Activated naive CD8-positive, alpha-beta T cell treated with anti-CD3 and anti-CD28 coated beads, Interleukin-2, amount 10 ng/mL, durations not matched to agents 7 days and 5 days (primary cell): ENCODE results near the gene RRM2. TPM values are rescaled to one million over a fixed set of nuclear protein-coding genes. Genes with fewer than 3 reads are reported as not detected.

Experiments used
- ATAC-seq: fragments of 150-1000 bp; cut with Tn5 transposase; one replicate; pipeline ENCODE4 v1.10.0; 2021; ENCODE audit warnings: low read depth, moderate library complexity
- POLR2A ChIA-PET: fragments of 350-600 bp; sonication (Branson Sonifier 250); formaldehyde crosslinking; loops from one replicate; lab custom pipeline; 2021; ENCODE audit warnings: antibody characterized with exemption; lab: Charles Lee
- DNase-seq: peaks from one replicate; pipeline ENCODE4 v3.0.0; 2021
- H3K27ac Mint-ChIP-seq: one replicate; pipeline ENCODE4 v1.8.0; 2022; ENCODE audit warnings: mild to moderate bottlenecking, mixed read lengths
- H3K27me3 Mint-ChIP-seq: one replicate; pipeline ENCODE4 v1.8.0; 2022; ENCODE audit warnings: mild to moderate bottlenecking, moderate library complexity, mixed read lengths
- H3K36me3 Mint-ChIP-seq: one replicate; pipeline ENCODE4 v1.8.0; 2021; ENCODE audit warnings: mild to moderate bottlenecking, mixed read lengths
- H3K4me1 Mint-ChIP-seq: one replicate; pipeline ENCODE4 v1.8.0; 2021; ENCODE audit warnings: mixed read lengths
- H3K4me3 Mint-ChIP-seq: one replicate; pipeline ENCODE4 v1.8.0; 2022; ENCODE audit warnings: mild to moderate bottlenecking, moderate library complexity, mixed read lengths
- H3K9me3 Mint-ChIP-seq: one replicate; pipeline ENCODE4 v1.8.0; 2021; ENCODE audit warnings: mixed read lengths
- total RNA-seq, 2 experiments: library from RNA; stranded (reverse); gene quantifications; one replicate each; pipeline ENCODE4 v1.2.3, GENCODE V29; 2021

Gene RRM2
- total RNA-seq, 2 experiments from 2014 or later: 320 to 355 TPM

DNA sequence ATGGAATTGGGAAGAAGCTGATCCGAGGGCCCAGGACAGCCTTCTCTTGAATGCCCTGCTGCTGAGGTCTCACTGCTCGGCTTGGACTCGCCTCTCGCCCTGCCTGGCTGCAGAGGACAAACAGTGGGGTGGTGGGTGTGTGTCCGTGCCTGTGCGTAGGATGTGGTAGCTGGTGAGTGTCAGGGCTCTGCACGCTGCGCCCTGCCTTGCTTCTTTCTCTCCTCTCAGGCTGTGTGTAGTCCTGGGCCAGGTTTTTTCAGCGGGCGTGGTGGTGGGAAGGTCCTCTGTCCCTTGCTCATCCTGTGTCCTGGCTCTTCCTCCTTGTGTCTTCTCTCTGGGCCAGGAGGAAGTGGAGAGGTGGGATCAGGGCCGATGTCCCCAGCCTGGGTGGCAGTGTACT is 44.8 kb downstream of the RRM2 start:
- no peaks in the 10 kb centered on the region for H3K9me3 Mint-ChIP-seq
- H3K4me1 Mint-ChIP-seq: peaks cover 3% of the 10 kb centered on the region
- ATAC-seq (no peak), DNase-seq (no peak)
- POLR2A ChIA-PET: no interaction called here
- H3K27ac Mint-ChIP-seq: no peak overlapping the region
- H3K27me3 Mint-ChIP-seq: no peaks in the 10 kb centered on the region
- H3K4me3 Mint-ChIP-seq: no peak overlapping the region
- peaks cover 6% of the 10 kb centered on the region for H3K36me3 Mint-ChIP-seq

GRCh38 chr2:10168221-10168620 is 45.7 kb downstream of the RRM2 start:
- Mint-ChIP-seq H3K27me3 (no peaks in the 10 kb centered on the region), H3K36me3 (peaks cover 7% of the 10 kb centered on the region), H3K4me3 (no peak overlapping the region), H3K9me3 (no peaks in the 10 kb centered on the region), H3K27ac (no peak overlapping the region), H3K4me1 (peaks cover 3% of the 10 kb centered on the region)
- POLR2A ChIA-PET: no interaction called here
- ATAC-seq (no peak), DNase-seq (no peak)

- Mint-ChIP-seq H3K27me3 (no peaks in the 10 kb centered on the region), H3K36me3 (peaks cover 9% of the 10 kb centered on the region), H3K9me3 (no peaks in the 10 kb centered on the region), H3K4me3 (no peak overlapping the region), H3K4me1 (peaks cover 2% of the 10 kb centered on the region), H3K27ac (no peak overlapping the region)
- DNase-seq: no peak
- ATAC-seq: no peak
- POLR2A ChIA-PET: no interaction called here
These were observed 46.6 kb downstream of the RRM2 start for GRCh38 chr2:10169053-10169578.

- Mint-ChIP-seq H3K9me3 (no peaks in the 10 kb centered on the region), H3K4me3 (no peak overlapping the region), H3K27ac (no peak overlapping the region), H3K4me1 (peaks cover 2% of the 10 kb centered on the region), H3K27me3 (no peaks in the 10 kb centered on the region), H3K36me3 (peaks cover 9% of the 10 kb centered on the region)
- POLR2A ChIA-PET: no interaction called here
- DNase-seq: no peak
- ATAC-seq: no peak
These were observed 47.0 kb downstream of the RRM2 start for GRCh38 chr2:10169581-10169980.

DNA sequence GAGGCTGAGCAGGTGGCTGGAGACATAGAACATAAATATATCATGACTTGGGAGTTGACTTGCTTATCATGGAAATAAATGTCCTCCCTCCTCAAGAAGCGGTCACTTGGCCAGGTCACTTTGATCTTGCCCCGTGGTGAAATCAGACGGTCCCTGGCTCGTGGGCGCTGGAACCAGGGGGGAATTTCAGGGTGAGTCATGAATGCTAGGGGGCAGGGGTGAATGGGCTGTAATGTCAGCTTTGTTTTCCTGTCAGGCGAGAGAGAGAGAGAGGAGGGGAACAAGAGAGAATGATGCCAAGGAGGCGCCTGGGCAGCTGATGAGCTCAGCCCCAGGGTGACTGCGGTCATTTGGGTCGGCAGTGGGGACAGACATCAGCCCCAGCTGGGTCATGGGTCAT is 47.7 kb downstream of the RRM2 start:
- Mint-ChIP-seq H3K4me3 (no peak overlapping the region), H3K36me3 (peaks cover 11% of the 10 kb centered on the region), H3K9me3 (no peaks in the 10 kb centered on the region), H3K27me3 (no peaks in the 10 kb centered on the region), H3K27ac (no peak overlapping the region), H3K4me1 (peaks cover 2% of the 10 kb centered on the region)
- no peak for DNase-seq
- no peak for ATAC-seq
- POLR2A ChIA-PET: no interaction called here

DNA sequence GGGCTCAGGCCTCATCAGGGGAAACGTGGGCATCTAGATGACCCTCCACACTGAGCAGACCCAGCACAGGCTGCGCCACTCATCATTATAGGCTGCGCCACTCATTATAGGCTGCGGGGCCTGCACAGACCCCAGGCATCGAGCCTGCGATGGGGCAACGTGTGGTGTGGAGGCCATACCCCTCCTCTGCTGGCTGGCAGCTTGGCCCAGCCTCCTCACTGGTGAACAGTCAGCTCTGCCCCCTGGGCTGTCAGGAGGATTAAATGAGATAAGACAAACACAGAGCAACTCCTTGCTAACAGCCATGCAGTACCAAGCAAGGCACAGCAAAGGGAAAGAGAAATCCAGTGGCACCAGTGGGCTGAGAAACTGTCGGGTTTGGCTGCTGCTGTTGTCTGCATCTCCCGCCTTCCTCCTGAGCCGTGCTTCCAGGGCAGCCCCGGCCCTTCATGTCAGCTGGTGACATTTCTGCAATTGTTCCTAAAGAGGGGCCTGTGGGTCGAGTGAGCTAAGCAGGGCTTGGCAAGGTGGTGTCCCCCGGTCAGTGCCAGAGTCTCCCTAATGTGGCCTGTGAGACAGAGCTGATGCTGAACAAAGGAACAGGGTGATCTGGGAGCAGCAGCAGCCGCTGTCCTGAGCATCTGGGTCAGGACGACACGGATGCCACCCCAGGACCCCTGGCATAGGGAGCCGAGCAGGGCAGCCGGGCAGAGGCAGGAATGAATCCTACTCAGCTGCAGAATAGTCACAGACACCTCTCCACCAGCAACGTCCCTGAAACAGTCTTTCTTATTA is 48.7 kb downstream of the RRM2 start:
- Mint-ChIP-seq H3K27me3 (no peaks in the 10 kb centered on the region), H3K4me3 (no peak overlapping the region), H3K4me1 (peaks cover 2% of the 10 kb centered on the region), H3K9me3 (no peaks in the 10 kb centered on the region), H3K36me3 (peaks cover 14% of the 10 kb centered on the region), H3K27ac (no peak overlapping the region)
- ATAC-seq (peak; percentile 14), DNase-seq (no peak)
- POLR2A ChIA-PET: no interaction called here

- peaks cover 16% of the 10 kb centered on the region for H3K36me3 Mint-ChIP-seq
- H3K4me3 Mint-ChIP-seq: no peak overlapping the region
- H3K4me1 Mint-ChIP-seq: peaks cover 2% of the 10 kb centered on the region
- ATAC-seq (no peak), DNase-seq (no peak)
- H3K9me3 Mint-ChIP-seq: no peaks in the 10 kb centered on the region
- H3K27ac Mint-ChIP-seq: no peak overlapping the region
- POLR2A ChIA-PET: no interaction called here
- no peaks in the 10 kb centered on the region for H3K27me3 Mint-ChIP-seq
These were observed 49.7 kb downstream of the RRM2 start for GRCh38 chr2:10172033-10172871.

DNA sequence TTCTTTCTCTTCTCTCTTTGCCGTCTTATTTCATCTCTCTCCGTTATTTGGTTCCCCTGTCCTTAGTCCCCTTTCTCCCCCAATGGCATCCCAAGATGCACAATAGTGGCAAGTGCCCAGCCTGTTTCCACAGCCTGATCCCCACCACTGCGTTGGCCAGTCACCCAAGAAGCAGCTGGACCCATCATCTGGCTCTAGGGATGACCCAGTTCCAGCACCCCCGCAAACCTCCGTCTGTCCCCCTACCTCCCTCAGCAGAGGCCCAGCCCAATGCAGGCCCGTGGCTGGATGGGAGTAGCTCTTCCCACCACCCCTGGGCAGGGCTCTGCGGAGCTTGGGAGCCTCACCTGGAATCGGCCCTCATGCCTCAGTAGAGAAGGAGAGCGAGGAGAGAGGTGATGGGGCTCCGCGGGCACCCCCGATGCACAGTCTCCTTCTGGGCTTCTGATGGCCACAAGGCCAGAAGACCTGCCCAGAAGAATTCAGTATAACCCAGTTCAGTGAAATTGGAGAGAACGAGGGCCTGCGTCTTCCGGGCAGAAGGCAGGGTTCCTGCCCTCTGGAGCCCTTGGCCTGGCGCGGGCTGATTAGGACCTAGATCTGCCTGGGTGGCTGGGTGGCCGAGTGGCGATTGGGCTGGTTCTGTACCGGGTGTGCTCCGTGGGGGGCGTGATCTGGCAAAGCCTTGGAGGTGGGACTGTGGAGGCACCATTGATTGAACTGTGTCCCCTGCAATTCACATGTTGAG is 50.9 kb downstream of the RRM2 start:
- no peaks in the 10 kb centered on the region for H3K27me3 Mint-ChIP-seq
- H3K27ac Mint-ChIP-seq: no peak overlapping the region
- peaks cover 2% of the 10 kb centered on the region for H3K4me1 Mint-ChIP-seq
- H3K36me3 Mint-ChIP-seq: peaks cover 19% of the 10 kb centered on the region
- H3K9me3 Mint-ChIP-seq: no peaks in the 10 kb centered on the region
- ATAC-seq: no peak
- DNase-seq: no peak
- POLR2A ChIA-PET: no interaction called here
- no peak overlapping the region for H3K4me3 Mint-ChIP-seq

DNA sequence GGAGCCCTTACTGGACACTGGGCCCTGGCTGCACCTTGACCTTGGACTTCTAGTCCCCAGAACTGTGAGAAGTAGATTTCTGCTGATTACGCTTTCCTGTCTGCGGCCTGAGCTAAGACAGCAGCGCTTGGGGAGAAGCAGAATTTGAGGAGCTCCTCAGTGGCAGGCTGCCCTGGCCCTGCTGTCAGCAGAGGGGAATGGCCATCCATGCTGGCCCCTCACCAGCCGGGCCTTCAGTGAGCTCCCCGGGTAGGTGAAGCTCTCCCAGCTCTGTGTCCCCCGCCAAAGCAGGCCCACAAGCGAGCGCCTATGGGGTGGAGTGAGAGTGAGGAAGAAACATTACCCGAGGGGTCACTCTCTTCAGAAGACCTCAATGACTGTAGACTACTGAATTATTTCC is 51.6 kb downstream of the RRM2 start:
- no peaks in the 10 kb centered on the region for H3K27me3 Mint-ChIP-seq
- H3K4me3 Mint-ChIP-seq: no peak overlapping the region
- POLR2A ChIA-PET: interaction anchor here (0.8 kb wide), 1 partner anchor 18 kb away, joined by 3 read pairs; no protein-coding TSS in a partner anchor
- H3K27ac Mint-ChIP-seq: no peak overlapping the region
- H3K9me3 Mint-ChIP-seq: no peaks in the 10 kb centered on the region
- H3K4me1 Mint-ChIP-seq: no peaks in the 10 kb centered on the region
- ATAC-seq: no peak
- DNase-seq: no peak
- peaks cover 16% of the 10 kb centered on the region for H3K36me3 Mint-ChIP-seq

DNA sequence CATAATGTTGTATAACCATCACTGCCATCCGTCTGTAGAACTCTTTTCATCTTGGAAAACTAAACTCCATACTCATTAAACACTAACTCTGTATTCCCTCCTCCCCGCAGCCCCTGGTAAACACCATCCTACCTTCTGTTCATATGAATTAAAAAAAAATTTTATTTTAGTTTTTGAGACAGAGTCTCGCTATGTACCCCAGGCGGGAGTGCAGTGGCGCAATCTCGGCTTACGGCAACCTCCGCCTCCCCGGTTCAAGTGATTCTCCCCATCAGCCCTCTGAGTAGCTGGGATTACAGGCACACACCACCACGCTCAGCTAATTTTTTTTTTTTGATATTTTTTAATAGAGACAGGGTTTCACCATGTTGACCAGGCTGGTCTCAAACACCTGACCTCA is 52.9 kb downstream of the RRM2 start:
- DNase-seq: no peak
- POLR2A ChIA-PET: no interaction called here
- H3K36me3 Mint-ChIP-seq: peaks cover 21% of the 10 kb centered on the region
- H3K27ac Mint-ChIP-seq: no peak overlapping the region
- H3K4me1 Mint-ChIP-seq: no peaks in the 10 kb centered on the region
- H3K4me3 Mint-ChIP-seq: no peak overlapping the region
- no peak for ATAC-seq
- H3K27me3 Mint-ChIP-seq: no peaks in the 10 kb centered on the region
- no peaks in the 10 kb centered on the region for H3K9me3 Mint-ChIP-seq

DNA sequence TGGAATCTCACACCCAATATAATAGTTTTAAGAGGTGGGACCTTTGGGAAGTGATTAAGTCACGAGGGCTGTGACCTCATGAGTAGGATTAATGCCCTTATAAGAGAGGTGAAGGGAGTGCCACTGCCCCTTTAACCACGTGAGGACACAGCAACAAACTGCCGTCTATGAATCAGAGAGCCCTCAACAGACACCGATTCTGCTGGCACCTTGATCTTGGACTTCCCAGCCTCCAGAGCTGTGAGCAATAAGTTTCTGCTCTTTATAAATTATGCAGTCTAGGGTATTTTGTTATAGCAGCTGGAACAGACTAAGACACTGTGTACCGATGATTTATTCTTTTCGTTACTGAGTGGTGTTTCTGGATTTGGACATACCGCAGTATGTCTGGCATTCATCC is 56.2 kb downstream of the RRM2 start:
- peaks cover 32% of the 10 kb centered on the region for H3K36me3 Mint-ChIP-seq
- no peak for DNase-seq
- H3K4me1 Mint-ChIP-seq: no peaks in the 10 kb centered on the region
- H3K27ac Mint-ChIP-seq: no peak overlapping the region
- H3K4me3 Mint-ChIP-seq: no peak overlapping the region
- no peak for ATAC-seq
- H3K9me3 Mint-ChIP-seq: peaks cover 3% of the 10 kb centered on the region
- H3K27me3 Mint-ChIP-seq: no peaks in the 10 kb centered on the region
- POLR2A ChIA-PET: no interaction called here

DNA sequence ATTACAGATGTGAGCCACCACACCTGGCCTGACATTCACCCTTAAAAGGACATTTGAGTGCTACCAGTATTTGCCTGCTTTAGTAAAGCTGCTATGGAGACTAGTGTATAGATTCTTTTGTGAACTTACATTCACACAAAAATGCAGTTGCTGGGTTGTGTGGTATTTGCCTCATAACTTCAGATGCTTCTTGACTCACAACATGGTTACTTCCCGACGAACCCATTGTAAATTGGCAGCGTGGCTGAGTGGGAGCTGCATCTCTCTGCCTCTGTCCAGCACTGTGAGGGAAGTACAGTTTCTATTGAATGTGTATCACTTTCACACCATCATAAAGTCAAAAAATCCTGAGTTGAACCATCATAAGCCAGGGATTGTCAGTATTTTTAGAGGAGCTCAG is 56.9 kb downstream of the RRM2 start:
- H3K27ac Mint-ChIP-seq: no peak overlapping the region
- no peaks in the 10 kb centered on the region for H3K4me1 Mint-ChIP-seq
- no peak overlapping the region for H3K4me3 Mint-ChIP-seq
- no peaks in the 10 kb centered on the region for H3K27me3 Mint-ChIP-seq
- POLR2A ChIA-PET: no interaction called here
- ATAC-seq (no peak), DNase-seq (no peak)
- peaks cover 33% of the 10 kb centered on the region for H3K36me3 Mint-ChIP-seq
- H3K9me3 Mint-ChIP-seq: peaks cover 3% of the 10 kb centered on the region

DNA sequence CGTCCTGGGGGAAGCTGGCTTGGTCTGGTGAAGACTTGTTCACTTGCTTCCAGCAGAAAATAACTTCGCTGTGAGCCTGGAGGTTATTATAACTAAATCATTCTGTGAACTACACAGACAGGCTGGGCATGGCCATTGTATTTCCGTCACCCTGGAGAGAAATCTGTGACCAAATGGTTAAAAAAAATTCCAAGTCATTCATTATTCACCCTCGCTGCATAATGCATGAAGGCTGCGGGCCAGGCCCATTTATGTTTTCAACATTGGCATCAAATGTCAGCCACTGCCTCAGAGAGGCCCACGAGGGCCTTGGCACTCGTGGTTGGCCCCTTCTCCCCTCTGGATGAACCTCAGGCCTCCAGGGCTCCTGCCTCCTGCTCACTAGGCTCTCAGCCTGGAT is 57.7 kb downstream of the RRM2 start:
- peaks cover 32% of the 10 kb centered on the region for H3K36me3 Mint-ChIP-seq
- no peak overlapping the region for H3K27ac Mint-ChIP-seq
- no peak for ATAC-seq
- H3K4me1 Mint-ChIP-seq: no peaks in the 10 kb centered on the region
- POLR2A ChIA-PET: no interaction called here
- no peaks in the 10 kb centered on the region for H3K27me3 Mint-ChIP-seq
- peaks cover 3% of the 10 kb centered on the region for H3K9me3 Mint-ChIP-seq
- H3K4me3 Mint-ChIP-seq: no peak overlapping the region
- no peak for DNase-seq
